ENCODE data around the gene KLHL6.
"Not testable (repeated sequence)": the region's sequence is repeated elsewhere in the genome, so short reads cannot be mapped to it uniquely, and the experiment has no call there.

Gene KLHL6, protein sequence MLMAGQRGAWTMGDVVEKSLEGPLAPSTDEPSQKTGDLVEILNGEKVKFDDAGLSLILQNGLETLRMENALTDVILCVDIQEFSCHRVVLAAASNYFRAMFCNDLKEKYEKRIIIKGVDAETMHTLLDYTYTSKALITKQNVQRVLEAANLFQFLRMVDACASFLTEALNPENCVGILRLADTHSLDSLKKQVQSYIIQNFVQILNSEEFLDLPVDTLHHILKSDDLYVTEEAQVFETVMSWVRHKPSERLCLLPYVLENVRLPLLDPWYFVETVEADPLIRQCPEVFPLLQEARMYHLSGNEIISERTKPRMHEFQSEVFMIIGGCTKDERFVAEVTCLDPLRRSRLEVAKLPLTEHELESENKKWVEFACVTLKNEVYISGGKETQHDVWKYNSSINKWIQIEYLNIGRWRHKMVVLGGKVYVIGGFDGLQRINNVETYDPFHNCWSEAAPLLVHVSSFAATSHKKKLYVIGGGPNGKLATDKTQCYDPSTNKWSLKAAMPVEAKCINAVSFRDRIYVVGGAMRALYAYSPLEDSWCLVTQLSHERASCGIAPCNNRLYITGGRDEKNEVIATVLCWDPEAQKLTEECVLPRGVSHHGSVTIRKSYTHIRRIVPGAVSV

DNA sequence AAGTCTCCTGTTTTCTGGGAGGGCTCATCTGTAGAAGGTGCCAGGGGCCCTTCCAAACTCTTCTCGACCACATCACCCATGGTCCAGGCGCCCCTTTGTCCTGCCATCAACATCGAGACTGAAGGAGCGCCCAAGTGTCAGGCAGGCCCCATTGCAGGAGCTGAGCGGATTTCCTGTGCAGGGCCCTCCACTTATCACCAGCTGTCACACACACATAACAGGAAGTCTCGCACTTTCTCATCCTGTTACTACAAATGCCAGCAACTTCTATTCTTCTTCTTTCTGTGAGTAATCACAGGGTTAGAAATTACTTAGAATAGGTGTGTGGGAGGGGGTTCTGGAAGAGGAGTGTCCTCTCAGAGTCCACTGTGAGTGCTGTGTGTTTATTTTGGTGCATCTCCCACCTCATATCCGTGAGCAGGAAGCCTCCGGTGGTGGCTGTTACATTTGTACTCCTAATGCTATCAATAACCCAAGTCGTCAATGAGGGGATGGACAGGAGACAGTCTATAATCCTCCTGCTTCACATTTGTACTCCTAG lies at the start of gene KLHL6:
Gene KLHL6 (minus strand): TSS at position 166 of the 541 bp plus-strand sequence. CDS start 53 bp downstream, at position 113.
- no peak for DNase-seq

DNA sequence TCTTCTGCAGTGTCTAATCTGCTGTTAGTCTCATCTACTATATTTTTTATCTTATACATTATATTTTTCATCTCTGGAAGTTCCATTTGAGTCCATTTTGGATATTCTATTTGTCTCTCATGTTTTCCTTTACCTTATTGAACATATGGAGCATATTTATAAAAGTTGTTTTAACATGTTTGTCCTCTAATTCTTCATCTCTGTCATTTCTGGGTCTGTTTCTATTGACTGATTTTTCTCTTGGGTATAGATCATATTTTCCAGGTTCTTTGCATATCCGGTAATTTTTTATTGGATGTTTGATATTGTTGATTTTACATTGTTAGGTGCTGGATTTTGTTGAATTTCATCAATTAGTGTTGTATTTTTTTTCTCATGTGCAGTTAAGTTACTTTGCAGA lies 42.5 kb upstream of the KLHL6 start:
- no peak for DNase-seq

- no peak for DNase-seq
These were observed 39.1 kb upstream of the KLHL6 start for GRCh38 chr3:183594636-183595035.

- no peak for DNase-seq
These were observed 37.3 kb upstream of the KLHL6 start for GRCh38 chr3:183592821-183593220.

DNA sequence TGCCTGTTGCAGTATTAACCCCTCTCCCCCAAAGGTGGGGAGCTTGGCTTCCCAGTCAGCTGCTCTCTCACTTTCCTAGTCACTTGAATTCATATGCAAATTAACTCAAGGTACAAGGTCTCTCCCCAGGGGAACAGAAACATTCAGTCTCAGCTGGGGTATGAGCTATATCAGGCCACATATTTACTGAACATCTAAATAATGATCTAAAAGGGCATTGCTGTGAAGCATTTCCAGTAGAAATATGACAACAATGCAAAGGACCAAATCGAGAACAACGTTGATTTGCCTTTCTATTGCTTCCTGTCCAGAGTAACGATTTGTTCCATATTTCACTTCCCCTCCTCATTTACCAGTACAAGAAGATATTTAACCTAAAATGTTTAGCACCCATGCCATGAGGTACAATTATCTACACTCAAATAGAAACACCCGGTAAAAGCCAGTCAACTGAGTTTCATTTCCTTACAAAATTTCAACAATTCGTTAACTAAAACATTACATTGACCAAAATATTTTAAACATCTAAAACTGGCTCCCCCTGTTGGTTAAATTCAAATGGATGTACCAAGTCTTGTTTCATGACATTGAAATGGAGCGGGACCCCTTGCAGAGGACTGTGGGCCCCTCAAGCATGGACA lies 36.5 kb upstream of the KLHL6 start:
- DNase-seq, result no peak

DNA sequence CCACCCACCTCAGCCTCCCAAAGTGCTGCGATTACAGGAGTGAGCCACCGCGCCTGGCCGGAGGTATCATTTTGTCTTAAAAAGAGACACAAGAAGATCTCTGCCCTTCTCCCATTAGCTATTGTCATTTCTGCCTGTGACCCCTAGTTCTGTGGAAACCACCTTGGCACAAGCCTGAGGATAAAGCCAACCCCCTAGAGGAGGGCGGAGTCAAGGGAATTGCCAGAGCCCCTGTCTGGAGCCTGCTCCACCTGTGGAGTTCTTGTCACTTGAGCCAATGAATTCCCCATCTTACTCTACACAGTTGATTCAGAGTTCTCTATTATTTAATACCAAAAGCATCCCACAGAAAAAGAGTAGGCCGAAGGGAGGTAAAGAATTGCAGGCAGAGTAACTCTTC lies 34.9 kb upstream of the KLHL6 start:
- DNase-seq, result no peak

DNA sequence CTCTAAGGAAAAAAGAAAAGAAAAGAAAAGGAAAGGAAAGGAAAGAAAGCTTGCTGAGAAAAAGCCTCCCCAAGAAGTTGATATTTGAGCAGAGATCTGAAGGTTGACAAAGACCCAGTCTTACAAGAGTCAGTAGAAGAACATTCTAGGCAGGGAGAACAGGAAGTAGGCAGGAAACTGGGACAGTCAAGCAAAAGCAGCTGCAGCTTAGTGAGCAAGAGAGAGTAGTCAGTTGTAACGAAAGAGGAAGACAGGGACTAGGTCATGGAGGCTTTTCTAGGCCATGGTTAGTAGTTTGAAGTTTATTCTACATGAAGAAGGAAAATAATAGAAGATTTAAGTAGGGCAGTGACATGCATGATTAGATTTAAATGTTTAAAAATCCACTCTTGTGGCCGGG lies 31.8 kb upstream of the KLHL6 start:
- no peak for DNase-seq

DNA sequence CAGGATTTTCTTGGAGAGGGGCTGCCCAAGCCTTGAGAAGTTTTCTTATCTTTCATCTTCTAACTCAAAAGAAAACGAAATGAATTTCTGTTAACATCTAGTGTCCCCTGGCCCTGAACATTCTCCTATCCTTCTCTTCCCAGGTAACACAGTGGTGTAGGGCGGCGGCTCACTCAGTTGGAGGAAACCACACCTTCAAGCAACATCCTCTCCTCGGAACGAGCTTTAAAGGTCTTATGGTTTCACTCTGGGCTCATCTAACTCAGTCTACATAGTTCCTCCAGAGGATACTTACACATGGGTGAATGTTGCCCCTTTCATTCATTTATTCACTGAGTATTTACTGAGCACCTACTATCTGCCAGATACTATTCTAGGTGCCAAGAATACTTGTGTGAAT lies 31.0 kb upstream of the KLHL6 start:
- no peak for DNase-seq

DNA sequence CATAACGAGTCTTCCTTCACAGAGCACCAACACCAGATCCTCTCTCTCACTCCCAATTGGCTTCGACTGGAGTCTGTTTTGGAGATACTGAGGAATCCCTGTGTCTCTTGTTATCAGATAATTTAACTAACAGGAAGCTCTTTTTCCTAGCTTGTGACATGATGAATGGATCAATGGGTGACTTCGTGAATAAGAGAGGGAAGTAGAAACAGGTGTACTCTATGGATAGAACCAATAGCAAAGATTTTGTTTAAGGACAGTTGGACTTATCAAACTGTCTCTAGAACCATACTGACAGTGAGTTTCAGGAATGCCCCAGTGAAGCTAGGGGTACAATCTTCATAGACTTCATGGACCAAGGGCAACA lies 29.4 kb upstream of the KLHL6 start:
- DNase-seq, result no peak

- no peak for DNase-seq
These were observed 28.9 kb upstream of the KLHL6 start for GRCh38 chr3:183584246-183584913.

DNA sequence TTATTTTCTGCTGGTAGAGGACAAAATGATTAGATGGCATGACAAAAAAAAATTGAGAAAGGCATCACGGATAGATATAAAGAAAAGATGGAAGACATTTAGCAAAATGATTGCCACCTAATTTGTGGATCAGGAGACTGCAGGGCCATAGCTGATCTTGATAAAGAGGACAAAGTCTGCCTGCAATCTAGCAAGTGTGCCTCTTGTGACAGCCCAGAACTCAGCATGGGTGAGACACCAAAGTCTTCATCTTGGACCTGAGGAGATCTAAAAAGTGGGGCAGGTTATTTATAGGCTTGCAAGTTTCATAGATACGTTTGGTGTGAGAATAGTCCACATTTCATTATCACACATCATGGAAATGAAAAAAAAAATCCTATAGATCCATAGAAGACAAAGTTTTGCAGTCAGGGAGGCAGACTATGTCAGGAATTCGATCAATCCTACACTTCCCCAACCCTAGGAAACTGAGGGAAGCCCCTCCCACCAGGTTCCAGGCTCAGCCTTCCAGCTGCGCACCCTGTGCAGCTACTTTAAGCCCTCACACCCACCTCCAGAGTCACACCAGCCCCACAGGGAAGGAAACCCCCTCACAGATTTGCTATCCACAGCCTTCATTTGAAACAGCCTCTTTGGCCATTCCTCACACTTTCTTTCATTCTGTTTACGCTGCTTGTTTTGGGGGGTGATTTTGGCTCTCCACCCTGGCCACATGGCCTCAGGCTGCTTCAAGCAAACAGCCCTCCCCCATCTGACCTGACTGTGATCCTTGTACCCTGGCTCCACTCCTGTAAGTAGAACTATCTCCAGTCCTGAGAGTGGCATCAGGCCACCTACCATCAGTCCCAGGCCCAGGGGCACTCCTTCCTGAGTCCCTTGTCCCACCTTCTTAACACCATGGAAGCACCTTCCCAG lies 28.1 kb upstream of the KLHL6 start:
- DNase-seq, result no peak

DNA sequence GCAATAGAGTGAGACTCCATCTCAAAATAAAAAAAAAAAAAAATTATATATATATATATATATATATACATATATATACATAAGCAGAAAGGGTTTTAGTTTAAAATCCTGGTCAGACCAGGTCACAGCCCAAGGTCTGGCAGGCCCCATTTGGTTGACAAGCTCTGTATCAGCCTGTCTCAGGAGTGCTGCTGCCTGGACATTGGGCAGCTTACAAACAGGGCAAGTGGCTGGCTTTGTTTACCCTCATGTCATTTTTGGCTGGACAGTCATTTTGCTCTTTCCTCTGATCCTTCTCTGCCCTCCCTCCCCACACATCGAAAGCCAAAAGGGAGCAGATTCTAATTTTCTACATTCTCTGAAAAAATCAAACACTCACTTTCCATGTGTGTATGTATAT lies 26.7 kb upstream of the KLHL6 start:
- DNase-seq, result no peak

GRCh38 chr3:183581496-183582155 lies 26.1 kb upstream of the KLHL6 start:
- DNase-seq, result no peak

DNA sequence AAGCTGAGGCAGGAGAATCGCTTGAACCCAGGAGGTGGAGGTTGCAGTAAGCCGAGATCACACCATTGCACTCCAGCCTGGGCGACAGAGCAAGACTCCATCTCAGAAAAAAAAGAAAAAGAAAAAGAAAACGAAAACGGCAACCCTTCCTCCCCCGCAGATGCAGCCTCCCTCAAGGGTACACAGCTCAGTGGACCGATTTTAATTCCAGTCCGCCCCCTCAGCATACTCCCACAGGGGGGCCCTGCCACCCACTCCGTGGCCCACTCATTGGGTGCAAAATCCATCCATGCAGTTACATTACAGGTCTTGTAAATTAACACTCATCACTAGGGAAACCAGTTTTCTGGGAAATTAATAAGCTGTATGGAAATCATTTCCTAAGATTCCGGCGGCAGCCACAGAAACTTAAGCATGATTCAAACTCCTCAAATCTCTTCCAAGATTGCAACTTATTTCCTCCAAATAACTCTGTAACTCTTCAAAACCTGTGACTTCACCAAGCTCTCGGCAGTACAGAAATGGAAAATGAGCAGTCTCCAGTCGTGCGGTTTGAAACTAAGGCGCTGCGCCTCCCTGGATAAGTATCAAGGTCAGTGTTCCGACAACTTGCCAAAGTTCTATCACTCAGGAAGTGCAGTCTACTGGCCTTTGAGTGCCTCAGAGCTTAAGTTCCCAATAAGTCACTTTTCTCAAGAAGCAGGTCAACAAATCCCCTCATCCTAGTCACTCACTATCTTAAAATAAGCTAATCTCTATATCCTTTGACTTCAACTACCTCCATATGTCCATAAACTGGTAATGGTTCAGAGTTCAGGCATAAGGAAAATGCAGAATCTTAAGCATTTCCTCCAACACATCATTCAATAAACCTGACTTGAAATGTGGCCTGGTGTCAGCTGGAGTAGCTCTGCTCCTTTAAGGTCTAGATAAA lies 24.7 kb upstream of the KLHL6 start:
- DNase-seq, result no peak

- no peak for DNase-seq
These were observed 22.7 kb upstream of the KLHL6 start for GRCh38 chr3:183578179-183578578.

DNA sequence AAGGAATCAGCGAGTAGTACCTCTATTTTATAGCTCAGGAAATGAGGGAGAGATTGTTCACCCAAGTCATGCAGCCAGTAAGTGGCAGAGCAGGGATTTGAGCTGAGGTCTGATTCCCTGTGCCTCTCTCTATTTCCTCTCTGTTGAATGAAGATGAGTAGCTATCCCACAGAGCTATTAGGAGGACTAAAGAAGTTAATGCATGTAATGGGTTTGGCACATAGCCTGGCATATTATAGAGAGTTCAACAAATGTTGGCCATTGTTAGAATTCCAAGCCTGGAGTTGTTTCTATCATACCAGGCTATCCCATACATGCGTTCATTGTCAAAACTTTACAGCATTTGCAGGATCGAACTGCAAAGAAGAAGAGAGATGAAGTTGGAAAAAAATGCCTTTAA lies 21.8 kb upstream of the KLHL6 start:
- DNase-seq, result no peak

- no peak for DNase-seq
These were observed 21.1 kb upstream of the KLHL6 start for GRCh38 chr3:183576487-183577107.

DNA sequence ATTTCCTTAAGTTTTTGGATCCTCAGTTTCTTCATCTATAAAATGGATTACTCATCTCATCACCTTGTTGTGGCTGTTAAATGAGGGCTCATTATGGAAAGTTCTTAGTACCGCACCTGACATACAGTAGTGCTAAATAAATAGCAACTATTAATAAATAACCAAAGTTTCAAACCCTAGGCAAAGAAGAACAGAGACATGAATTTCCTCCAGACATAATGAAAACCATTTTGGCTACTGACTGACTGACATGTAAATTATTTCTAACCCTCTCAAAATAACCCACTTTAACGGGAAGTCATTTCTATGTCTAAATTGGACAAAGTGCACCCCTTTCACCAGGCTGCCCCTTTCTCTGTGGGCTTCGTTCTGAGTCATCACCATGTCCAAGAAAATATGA lies 17.4 kb upstream of the KLHL6 start:
- no peak for DNase-seq

GRCh38 chr3:183570191-183570590 lies 14.7 kb upstream of the KLHL6 start:
- not testable (repeated sequence) for DNase-seq

DNA sequence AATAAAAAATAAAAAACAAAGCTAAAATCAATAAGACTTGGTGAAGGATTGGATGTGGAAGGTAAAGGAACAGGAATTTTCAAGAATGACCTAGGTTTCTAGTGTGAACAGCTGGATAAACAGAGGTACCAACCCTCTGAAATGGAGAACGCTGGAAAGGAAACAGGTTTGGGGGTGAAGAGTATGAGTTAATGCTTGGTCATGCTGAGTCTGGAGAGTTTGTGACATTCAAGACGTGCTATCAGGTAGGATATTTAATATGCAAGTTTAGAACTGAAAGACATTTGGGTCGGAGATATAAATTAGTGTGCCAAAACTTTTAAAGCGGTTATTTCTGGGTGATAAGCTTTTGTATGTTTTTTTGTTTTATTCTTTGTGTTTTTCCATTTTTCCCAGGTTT lies 11.4 kb upstream of the KLHL6 start:
- DNase-seq, result no peak
